Right ventricle myocardium superior (tissue), 1 donor: ENCODE measurements around the gene NAA25. TPM values are rescaled to one million over a fixed set of nuclear protein-coding genes. Genes with fewer than 3 reads are reported as not detected.
"Not testable (repeated sequence)": the region's sequence is repeated elsewhere in the genome, so short reads cannot be mapped to it uniquely, and the experiment has no call there.

Source experiments
- ATAC-seq: fragments of 200-7000 bp; cut with Tn5 transposase; one replicate; pipeline ENCODE4 v1.9.1; 2020; ENCODE audit warnings: mild to moderate bottlenecking; ENCODE audit not compliant: poor library complexity
- DNase-seq: peaks from one replicate; pipeline ENCODE4 v3.0.0-alpha.2; 2020
- intact Hi-C: fragments of 100-400 bp; cut with DNase I; formaldehyde crosslinking; loops from one replicate; pipeline ENCODE4 v1.11.2; 2022
- total RNA-seq: library from RNA; stranded (reverse); fragmentation: NEBNext Ultra II Directional; extraction: Animal tissue kit (Norgen Biotek cat#: 25700); gene quantifications from one replicate; pipeline ENCODE4 v1.2.1, GENCODE V29; 2021
- donor health status: DM: no; HTN: yes; CAD: no; lungs with severe emphysema.

The NAA25 gene
- total RNA-seq, 1 donor from 2014 or later: 14.7 TPM

DNA sequence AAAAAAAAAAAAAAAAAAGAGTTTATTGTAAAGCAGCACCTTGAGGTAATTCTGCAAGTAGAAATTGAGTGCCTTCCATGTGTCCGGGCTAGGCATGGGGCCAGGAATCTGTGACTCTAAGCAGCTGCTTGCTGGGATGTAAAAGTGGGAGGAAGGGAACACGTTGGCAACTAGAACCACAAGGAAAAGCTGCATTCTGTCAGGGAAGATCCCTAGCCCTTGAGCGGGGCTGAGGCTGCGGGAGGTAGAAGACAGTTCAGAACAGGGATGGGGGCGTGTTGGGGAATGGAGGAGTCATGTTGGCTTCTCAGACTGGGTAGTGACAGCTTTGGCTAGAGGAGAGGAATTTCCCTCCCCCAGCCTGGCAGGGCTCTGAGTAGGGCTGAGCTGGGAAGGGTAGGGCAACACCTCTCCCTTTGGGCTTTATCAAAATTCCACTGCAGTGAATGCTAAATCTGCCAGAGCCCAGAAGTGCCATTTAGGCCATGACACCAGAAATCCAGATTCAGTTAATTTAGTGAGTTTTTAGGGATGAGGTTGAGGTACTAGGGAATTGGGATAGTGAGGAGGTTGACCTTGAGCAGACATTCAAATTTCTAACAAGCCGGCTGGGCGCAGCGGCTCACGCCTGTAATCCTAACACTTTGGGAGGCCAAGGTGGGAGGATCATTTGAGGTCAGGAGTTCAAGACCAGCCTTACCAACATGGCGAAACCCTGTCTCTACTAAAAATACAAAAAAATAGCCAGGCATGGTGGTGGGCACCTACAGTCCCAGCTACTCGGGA lies 13.4 kb upstream of the NAA25 start:
- DNase-seq (peak; percentile 84), ATAC-seq (peak; percentile 72)
- intact Hi-C loops: no loop called here

DNA sequence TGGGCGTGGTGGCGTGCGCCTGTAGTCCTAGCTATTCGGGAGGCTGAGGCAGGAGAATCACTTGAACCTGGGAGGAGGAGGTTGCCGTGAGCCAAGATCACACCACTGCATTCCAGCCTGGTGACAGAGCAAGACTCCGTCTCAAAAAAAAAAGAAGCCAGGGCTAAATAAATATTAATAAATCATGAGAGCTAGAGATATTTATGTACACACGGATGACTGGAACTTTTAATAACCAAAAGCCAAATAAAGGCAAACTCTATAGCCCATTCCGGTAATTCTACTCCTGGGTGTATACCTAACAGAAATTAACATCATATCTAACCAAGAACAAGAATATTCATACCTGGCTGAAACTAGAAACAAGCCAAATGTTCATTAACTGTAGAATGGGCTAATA lies 9.1 kb upstream of the NAA25 start:
- ATAC-seq (no peak), DNase-seq (no peak)
- intact Hi-C loops: no loop called here

DNA sequence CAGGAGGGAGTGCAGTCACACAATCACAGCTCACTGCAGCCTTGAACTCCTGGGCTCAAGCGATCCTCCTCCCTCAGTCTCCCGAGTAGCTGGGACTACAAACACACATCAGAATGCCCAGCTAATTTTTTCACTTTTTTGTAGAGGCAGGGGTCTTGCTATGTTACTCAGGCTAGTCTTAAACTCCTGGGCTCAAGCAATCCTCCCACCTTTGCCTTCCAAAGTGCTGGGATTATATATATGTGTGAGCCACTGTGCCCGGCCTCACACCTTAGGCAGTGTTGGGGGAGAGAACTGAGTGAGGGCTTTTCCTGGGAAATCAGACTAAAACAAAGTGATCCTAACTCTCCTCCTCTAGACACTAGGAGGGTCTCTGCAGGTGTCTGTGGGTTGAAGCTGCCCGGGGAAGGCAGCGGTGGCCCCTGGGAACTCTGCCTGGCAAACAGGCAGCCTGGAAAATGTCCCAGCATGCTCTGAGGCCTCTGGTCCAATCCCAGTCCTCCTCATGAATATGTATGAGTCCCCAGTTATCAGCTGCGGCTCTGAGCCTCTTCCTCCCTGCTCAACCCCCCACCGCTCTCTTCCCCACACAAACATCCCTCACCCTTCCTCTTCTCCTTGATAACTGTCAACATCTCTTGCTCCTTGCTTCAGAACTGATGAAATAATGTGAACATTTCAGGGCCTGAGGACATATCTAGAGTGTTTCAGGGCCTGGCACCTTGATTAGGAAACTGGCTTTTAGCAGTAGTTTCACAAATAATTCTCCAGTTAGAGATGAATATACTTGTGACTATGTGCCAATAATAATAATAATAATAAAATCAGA lies 7.9 kb upstream of the NAA25 start:
- peak; percentile 97 for ATAC-seq
- peak; percentile 81 for DNase-seq
- intact Hi-C loops: no loop called here

DNA sequence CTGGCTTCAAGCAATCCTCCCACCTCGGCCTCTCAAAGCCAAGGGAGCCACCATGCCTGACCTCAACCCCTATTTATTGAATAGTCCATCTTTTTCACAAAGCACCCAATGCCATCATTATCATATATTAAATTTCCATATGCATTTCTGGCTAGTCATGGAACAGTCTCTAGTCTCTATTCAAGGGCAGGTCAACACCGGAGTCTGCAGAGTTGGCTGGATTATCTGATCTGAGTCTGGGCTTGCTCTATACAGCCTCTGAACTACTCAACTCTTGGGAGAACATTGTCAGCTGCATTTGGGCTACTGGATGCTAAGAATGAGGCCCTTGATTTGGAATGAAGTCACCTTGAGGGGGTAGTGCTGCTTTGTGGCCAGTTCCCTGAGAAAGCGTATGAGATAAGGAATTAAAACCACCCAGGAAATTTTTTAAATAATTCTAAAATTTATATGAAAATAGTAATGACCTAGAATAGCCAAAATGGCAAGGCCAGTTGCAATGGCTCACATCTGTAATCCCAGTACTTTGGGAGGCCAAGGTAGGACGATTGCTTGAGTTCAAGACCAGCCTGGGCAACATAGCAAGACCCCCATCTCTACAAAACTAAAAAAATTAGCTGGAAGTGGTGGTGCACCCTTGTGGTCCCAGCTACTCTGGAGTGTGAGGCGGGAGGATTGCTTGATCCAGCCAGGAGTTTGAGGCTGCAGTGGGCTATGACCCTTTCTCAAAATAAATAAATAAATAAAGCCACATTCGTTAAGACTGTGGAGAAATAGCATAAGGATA lies 6.9 kb upstream of the NAA25 start:
- no peak for ATAC-seq
- no peak for DNase-seq
- intact Hi-C loops: no loop called here

DNA sequence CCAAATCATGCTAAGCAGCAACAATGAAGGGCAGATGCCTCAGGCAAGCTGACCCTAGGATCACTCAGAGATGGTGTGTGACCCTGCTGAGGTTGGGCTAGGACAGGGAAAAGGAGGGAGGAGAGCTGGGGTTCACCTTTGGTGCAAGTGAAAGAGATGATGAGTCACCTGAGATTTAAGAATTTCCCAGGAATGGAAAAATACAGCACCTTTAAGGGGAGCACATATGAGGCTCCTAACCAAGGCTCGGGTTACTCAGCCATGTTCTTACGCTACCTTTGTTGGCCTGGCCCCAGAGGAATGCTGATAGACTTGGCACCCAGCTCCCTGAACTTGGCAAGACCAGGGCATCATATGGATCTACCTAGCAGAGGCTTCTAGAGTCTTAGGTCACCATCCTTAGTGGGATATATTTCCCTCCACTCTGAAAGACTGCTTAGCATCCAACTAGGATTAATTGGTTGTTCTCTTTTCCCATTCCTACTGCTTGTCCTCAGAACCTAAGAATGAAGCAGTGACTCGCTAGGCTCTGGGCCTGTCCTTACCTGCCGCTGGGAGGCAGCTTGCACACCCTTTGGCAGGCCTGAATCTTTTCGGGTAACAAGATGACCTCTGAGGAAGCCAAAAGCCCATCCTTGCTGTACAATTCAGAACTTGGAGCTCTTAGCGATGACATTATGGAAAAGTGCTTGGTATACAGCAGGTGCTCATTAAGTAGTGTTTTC lies 4.0 kb upstream of the NAA25 start:
- intact Hi-C loops: no loop called here
- DNase-seq (no peak), ATAC-seq (no peak)

DNA sequence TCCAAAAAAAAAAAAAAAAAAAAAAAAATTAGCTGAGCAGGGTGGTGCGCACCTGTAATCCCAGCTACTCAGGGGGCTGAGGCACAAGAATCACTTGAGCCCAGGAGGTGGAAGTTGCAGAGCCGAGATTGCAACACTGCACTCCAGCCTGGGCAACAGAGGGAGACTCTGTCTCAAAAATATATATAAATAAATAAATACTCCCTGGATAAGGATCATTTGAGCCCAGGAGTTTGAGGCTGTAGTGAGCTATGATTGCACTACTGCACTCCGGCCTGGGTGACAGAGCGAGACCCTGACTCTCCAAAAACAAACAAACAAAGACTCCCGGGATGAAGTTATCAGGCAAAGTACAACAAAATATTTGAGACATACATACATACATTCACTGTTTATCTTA lies 3.3 kb upstream of the NAA25 start:
- ATAC-seq: no peak
- intact Hi-C loops: no loop called here
- no peak for DNase-seq

DNA sequence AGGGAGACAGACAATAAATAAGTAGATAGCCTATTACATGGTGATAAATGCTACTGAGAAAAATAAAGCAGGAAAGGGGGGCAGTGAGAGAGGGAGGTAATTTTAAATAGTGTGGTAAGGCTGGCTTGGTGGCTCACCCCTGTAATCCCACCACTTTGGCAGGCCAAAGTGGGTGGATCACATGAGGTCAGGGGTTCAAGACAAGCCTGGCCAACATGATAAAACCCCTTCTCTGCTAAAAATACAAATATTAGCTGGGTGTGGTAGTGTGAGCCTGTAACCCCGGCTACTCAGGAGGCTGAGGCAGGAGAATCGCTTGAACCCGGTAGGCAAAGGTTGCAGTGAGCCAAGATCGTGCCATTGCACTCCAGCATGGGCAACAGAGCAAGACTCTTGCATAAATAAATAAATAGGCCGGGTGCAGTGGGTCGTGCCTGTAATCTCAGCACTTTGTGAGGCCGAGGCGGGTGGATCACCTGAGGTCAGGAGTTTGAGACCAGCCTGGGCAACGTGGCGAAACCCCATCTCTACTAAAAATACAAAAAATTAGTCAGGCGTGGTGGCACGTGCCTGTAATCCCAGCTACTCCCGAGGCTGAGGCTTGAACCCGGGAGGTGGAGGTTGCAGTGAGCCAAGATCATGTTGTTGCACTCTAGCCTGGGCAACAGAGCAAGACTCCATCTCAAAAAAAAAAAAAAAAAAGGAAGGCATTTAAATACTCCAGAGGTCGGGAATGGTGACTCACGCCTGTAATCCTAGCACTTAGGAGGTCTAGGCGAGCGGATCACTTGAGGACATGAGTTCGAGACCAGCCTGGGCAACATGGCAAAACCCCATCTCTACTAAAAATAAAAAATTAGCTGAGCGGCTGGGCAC lies 2.4 kb upstream of the NAA25 start:
- intact Hi-C loops, ATAC-seq, DNase-seq: not testable (repeated sequence)

DNA sequence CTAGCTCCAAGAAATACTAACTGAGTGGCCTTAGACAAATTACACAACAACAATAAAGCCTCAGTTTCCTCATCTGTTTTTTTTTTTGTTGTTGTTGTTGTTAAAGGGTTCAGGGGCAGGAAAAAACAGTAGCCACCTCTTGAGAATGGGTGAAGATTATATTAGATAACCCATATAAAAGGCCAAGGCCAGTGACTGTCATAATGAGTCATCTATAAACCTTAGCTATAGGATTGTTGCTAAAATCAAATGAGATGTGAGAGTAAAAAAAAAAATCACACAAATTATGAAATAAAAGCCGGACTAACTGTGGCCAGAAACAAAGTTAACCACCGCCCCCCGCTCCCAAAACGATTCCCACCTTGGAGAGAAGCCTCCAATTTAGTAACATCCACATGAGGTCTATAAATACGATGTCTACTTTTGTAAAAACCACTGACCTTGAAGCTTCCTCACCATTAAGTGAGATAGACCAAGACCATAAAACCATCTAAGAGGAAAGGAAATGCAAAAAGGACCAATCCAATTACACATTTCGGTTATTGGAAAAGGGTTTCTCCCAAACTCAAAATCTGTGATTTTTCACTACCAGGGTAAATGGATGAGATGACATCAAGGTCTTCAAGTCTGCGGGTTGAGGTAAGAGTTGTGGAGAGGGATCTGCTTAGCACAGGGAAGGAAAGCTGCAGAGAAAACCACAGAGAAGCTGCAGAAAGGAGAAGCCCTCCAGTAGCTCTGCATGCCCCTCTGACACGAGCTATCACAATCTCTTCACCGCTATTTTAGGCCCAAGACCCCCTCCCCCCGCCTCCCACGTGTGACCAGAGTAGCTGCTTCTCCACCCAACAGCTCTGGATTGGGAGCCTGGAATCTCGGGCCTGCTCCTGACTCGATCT lies 1.0 kb downstream of the NAA25 start:
- ATAC-seq: no peak
- intact Hi-C loops: no loop called here
- DNase-seq: no peak

DNA sequence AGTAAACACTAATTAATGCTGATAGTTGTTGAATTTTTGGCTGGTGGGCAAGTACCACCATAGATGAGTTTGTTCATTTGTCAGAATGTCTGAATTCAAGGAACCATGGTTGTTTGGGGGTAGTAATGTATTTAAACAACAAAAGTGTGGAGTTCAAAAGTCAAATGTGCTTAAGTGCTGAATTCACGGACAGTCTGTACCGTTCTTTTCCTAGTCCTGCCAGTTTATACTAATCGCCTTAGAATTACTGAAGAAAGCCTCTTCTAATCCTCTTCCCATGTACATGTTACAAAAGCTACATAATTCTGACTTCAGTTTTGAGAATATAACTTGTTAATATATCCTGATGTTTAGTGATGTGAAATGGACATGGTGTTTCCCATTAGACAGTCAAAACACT lies 2.7 kb downstream of the NAA25 start:
- no peak for DNase-seq
- intact Hi-C loops: no loop called here
- no peak for ATAC-seq

DNA sequence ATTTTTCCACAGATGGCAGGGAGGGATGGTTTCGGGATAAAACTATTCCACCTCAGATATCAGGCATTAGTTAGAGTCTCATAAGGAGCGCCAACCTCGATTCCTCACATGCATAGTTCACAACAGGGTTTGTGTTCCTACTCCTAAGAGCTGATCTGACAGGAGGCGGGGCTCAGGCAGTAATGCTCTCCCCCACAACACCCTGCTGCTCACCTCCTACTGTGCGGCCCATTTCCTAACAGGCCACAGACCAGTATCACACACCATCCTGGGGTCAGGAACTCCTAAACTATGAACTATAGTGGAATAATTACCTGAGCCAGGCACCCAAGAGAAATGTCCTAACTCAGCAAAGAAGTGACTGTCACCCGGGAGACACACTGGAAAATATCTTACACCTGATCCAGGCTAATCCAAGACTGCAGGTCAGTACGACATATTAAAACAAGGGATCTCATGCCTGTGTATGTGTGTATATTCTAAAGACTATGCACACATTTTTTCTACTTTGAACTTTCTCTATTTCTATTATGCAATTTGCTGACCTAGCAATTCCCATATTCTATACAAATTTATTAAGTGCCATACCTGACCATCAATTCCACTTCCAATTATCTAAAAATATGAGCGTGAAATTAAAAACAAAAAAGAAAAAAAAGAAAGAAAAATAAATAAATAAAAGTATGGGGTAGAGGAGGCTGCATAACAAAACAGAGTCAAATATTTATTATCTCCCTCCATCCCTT lies 4.7 kb downstream of the NAA25 start:
- DNase-seq: no peak
- ATAC-seq: no peak
- intact Hi-C loops: no loop called here

DNA sequence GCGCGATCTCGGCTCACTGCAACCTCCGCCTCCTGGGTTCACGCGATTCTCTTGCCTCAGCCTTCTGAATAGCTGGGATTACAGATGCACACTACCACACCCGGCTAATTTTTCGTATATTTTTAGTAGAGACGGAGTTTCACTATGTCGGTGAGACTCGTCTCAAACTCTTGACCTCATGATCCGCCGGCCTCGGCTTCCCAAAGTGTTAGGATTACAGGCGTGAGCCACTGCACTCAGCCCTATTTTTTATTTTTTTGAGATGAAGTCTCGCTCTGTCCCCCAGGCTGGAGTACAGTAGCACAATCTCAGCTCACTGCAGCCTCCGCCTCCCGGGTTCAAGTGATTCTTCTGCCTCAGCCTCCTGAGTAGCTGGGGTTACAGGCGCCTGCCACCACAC lies 5.8 kb downstream of the NAA25 start:
- ATAC-seq, DNase-seq, intact Hi-C loops: not testable (repeated sequence)

DNA sequence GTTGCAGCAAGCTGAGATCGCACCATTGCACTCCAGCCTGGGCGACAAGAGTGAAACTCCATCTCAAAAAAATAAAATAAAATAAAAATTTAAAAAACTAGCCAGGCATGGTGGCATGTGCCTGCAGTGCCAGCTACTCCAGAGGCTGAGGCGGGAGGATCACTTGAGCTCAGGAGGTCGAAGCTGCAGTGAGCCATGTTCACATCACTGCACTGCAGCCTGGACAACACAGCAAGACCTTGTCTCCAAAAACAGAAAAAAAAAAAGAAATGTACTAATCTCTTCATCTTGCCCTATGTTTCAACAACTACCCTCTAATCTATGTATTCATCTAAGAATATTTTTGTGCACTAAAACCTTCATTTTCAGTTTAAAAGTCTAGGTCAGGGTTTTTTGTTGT lies 6.5 kb downstream of the NAA25 start:
- intact Hi-C loops: no loop called here
- DNase-seq (no peak), ATAC-seq (no peak)

DNA sequence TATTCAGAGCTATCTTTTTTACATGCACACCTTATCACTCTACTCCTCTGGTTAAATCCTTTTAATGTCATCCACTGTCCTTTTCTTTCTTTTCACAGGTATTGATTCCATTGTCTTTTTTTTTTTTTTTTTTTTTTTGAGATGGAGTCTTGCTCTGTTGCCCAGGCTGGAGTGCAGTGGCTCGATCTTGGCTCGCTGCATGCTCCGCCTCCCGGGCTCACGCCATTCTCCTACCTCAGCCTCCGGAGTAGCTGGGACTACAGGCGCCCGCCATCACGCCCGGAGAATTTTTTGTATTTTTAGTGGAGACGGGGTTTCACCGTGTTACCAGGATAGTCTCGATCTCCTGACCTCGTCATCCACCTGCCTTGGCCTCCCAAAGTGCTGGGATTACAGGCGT lies 8.1 kb downstream of the NAA25 start:
- intact Hi-C loops, ATAC-seq, DNase-seq: not testable (repeated sequence)

DNA sequence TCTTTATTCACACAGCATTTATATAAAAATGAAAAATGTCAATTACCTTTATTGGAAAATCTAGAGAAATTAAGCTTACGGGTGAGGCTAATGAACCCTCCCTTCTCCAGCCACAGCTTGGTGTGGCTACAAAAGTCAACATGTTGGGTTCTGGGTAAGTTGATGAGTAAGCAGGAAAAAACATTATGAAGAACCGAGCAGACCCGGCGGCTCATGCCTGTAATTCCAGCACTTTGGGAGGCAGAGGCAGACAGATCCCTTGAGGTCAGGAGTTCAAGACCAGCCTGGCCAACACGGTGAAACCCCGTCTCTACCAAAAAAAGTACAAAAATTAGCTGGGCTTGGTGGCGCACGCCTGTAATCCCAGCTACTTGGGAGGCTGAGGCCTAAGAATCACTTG lies 10.9 kb downstream of the NAA25 start:
- intact Hi-C loops: no loop called here

DNA sequence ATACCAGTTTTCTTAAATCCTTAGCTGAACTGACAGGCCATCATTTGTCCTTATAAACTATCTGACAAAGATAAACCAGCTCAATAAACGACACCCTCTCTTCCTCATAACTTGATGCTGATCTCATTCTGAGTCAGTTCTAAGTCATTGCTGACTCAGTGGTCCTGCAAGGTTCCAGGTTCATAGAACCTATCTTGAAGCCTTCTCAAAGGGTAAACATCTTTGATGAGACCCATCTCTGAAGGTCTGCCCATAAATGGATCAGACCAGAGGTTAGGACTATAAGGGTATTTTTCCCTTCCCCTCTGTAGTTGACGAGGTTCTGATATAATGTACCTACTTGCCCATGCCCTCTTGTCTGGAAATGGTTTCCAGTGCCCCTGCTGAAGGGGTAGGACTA lies 11.9 kb downstream of the NAA25 start:
- no peak for DNase-seq
- intact Hi-C loops: no loop called here
- no peak for ATAC-seq

More for the DNA sequence above, 10.9 kb downstream of the NAA25 start:
- DNase-seq (no peak), ATAC-seq (no peak)

DNA sequence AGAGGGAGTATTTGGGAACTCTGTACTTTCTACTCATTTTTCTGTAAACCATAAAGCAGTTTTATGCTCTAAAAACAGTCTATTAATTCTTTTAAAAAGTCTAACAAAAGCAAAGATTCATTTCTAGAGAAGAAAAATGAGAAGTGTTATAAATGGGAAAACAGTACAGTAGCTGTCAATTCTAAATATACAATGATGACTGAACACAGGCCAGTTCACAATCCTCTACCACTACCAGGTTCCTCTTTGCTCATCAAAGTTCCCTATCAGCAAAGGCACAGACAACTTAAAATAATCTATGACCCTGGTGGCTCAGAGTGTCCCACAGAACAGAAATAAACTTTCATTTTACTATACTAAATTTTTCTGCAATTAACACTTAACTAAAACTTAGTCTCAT lies 12.5 kb downstream of the NAA25 start:
- DNase-seq: no peak
- ATAC-seq: peak; percentile 55
- intact Hi-C loops: no loop called here
